ENCODE results near the gene NPHP3.

Gene NPHP3

DNA sequence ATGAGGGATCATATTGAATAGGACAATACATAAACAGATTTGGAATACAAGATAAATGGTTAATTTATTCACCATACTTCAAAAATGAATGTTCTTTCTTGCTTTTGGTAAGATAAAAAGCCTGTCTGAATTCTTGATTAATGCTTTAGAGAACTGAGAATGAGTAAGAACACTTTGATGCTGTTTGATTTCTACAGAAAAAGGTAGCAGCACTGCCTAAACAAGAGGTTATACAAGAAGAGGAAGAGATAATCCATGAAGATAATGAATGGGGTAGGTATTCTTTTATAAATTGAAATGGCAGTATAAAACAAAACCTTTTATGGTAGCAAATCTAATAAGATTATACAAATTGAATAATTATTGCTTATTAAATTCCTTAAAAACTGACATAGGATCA is 46.8 kb downstream of the NPHP3 start:
- Histone ChIP-seq H3K4me1 (ENCODE audit: control insufficient read depth, insufficient read depth, low read length) (no peaks in the 10 kb centered on the region), H3K4me3 (ENCODE audit: low read length) (no peak overlapping the region), H3K36me3 (ENCODE audit: control insufficient read depth, insufficient read depth, low read length) (peaks cover 8% of the 10 kb centered on the region), H3K9ac (ENCODE audit: low read length) (no peak overlapping the region), H3K27ac (ENCODE audit: low read depth, low read length) (no peak overlapping the region), H3K27me3 (ENCODE audit: control insufficient read depth, insufficient read depth, low read length) (no peaks in the 10 kb centered on the region)

DNA sequence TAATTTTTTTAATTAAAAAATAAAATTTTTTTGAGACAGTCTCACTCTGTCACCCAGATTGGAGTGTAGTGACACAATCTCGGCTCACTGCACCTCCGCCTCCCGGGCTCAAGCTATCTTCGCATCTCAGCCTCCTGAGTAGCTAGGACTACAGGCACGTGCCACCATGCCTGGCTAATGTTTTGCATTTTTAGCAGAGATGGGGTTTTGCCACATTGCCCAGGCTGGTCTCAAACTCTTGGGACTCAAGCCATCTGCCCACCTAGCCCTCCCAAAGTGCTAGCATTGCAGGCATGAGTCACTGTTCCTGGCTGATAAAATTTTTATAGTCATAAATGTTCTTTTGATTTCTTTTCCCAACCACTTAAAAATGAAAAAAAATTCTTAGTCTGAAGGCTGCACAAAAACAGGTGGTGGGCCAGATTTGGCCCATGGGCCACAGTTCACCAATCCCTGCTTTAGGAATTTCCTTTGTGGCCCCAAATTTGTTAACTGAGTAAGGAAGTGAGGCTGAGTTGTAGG is 52.9 kb downstream of the NPHP3 start:
- Histone ChIP-seq H3K9ac (ENCODE audit: low read length) (no peak overlapping the region), H3K4me1 (ENCODE audit: control insufficient read depth, insufficient read depth, low read length) (no peaks in the 10 kb centered on the region), H3K4me3 (ENCODE audit: low read length) (no peak overlapping the region), H3K27me3 (ENCODE audit: control insufficient read depth, insufficient read depth, low read length) (no peaks in the 10 kb centered on the region), H3K27ac (ENCODE audit: low read depth, low read length) (no peak overlapping the region), H3K36me3 (ENCODE audit: control insufficient read depth, insufficient read depth, low read length) (peaks cover 2% of the 10 kb centered on the region)

DNA sequence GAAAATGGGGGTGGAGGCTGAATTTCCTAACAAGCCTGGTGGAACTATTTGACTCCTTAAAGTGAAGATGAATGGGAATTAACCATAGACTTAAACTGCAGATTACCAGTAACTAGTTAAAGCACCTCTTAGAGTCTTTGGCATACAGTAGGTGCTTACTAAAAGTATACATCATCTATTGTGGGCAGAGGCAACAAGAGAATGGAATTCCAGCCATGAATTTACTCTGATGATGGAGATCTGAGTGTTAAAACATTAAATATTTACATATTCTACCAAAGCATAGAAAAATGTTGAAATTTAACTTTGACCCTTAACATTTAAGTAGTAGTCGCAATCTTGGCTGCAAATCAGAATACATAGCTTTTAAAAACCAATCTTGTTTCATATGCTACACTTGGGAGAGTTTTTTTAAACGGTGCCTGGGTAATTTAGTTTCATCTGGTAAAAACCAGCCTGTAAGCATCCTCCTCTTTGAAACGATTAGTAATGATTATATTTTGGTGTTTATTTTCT is 56.9 kb downstream of the NPHP3 start:
- Histone ChIP-seq H3K9ac (ENCODE audit: low read length) (no peak overlapping the region), H3K4me1 (ENCODE audit: control insufficient read depth, insufficient read depth, low read length) (peaks cover 3% of the 10 kb centered on the region), H3K4me3 (ENCODE audit: low read length) (no peak overlapping the region), H3K36me3 (ENCODE audit: control insufficient read depth, insufficient read depth, low read length) (no peaks in the 10 kb centered on the region), H3K27ac (ENCODE audit: low read depth, low read length) (no peak overlapping the region), H3K27me3 (ENCODE audit: control insufficient read depth, insufficient read depth, low read length) (no peaks in the 10 kb centered on the region)

DNA sequence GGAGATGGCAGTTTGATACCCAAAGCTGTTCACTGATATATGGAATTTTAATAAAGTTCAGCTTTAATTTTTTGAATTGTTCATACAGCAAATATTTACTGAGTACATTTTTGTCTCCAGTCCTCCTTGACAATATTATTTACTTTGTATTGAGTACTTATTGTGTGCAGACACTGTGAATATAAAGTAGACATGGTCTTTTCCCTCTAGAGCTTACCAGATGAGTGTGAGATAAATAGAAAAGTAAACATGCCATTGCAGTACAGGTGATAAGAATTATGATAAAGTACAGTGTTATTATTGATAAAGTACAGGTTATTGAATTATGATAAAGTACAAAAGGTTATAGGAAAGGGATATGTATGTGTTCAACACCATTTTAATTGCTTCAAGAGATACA is 60.0 kb downstream of the NPHP3 start:
- Histone ChIP-seq H3K4me3 (ENCODE audit: low read length) (no peak overlapping the region), H3K27me3 (ENCODE audit: control insufficient read depth, insufficient read depth, low read length) (no peaks in the 10 kb centered on the region), H3K27ac (ENCODE audit: low read depth, low read length) (no peak overlapping the region), H3K4me1 (ENCODE audit: control insufficient read depth, insufficient read depth, low read length) (peaks cover 5% of the 10 kb centered on the region), H3K9ac (ENCODE audit: low read length) (no peak overlapping the region), H3K36me3 (ENCODE audit: control insufficient read depth, insufficient read depth, low read length) (no peaks in the 10 kb centered on the region)

DNA sequence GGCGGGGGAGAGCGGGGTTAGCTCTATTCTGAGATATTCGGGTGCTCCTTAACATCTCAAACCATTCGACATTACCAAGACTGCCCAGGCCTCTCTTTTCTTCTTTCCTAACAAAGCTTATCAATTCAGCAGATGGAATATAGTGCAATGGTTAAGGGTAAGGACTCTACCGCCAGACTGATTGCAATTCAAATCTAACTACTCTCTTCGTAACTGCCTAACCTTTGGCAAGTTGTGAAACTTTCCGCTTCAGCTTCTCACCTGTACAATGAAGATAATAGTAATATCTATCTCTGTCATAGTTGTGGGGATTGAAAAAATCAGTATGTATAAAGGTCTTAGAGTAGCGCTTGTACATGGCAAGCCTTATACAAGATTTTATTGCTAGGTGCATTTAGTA is 61.1 kb downstream of the NPHP3 start:
- Histone ChIP-seq H3K36me3 (ENCODE audit: control insufficient read depth, insufficient read depth, low read length) (no peaks in the 10 kb centered on the region), H3K9ac (ENCODE audit: low read length) (no peak overlapping the region), H3K4me1 (ENCODE audit: control insufficient read depth, insufficient read depth, low read length) (peaks cover 5% of the 10 kb centered on the region), H3K27ac (ENCODE audit: low read depth, low read length) (peak overlapping the region; percentile 91), H3K4me3 (ENCODE audit: low read length) (peak overlapping the region; percentile 94), H3K27me3 (ENCODE audit: control insufficient read depth, insufficient read depth, low read length) (no peaks in the 10 kb centered on the region)

DNA sequence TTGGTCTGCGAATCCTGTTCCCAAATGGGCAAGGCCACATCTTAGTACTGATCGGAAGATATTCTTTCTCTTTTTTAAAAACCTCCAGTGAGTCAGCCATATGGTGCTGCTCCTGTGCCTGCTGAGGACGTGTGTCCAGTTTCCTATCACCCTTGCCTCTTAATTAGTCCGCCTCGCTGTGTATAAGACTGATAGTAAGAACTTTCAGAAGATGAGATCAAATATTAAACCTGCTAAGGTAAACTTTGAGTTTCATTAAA is 61.5 kb downstream of the NPHP3 start:
- Histone ChIP-seq H3K9ac (ENCODE audit: low read length) (peak overlapping the region; percentile 50), H3K27ac (ENCODE audit: low read depth, low read length) (peak overlapping the region; percentile 91), H3K27me3 (ENCODE audit: control insufficient read depth, insufficient read depth, low read length) (no peaks in the 10 kb centered on the region), H3K4me1 (ENCODE audit: control insufficient read depth, insufficient read depth, low read length) (peaks cover 5% of the 10 kb centered on the region), H3K4me3 (ENCODE audit: low read length) (peak overlapping the region; percentile 94), H3K36me3 (ENCODE audit: control insufficient read depth, insufficient read depth, low read length) (no peaks in the 10 kb centered on the region)

DNA sequence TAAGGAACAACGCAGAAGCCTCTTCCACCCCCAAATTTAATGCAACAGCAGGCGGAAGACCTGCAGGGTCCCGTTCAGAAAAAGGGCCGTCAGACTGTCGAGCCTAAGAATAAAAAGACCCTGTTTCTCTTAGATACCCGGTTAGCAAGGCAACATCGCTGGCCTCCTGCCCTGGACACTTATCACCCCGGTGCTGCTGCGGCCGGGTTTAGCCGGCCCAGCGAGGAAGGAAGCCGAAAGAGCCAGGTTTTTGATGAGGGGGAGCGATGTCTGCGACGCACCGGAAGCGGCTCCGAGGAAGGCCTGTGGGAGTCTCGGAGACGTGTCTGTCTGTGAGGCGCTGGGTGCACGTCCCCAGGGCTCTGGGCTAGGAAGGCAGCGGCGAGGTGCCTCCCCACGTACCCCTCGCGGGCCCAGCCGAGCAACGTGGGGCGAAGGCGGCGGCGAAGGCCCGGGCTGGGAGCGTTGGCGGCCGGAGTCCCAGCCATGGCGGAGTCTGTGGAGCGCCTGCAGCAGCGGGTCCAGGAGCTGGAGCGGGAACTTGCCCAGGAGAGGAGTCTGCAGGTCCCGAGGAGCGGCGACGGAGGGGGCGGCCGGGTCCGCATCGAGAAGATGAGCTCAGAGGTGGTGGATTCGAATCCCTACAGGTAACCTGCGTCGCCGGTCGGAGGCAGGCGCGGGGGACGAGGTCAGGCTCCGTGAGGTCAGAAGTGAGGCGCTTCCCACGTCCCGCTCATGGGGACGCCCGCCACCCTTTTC is 62.0 kb downstream of the NPHP3 start, which contains the start of gene UBA5:
Gene UBA5, plus strand, starts transcription at position 278 of the 759 bp plus-strand sequence. Its CDS starts 209 bp downstream, at position 487.
- H3K9ac ChIP-seq (ENCODE audit: low read length), result peak within 1 kb of the TSS; percentile 50
- H3K4me1 ChIP-seq (ENCODE audit: control insufficient read depth, insufficient read depth, low read length), result peaks cover 5% of the 10 kb centered on the region
- H3K27ac ChIP-seq (ENCODE audit: low read depth, low read length), result peak within 1 kb of the TSS; percentile 91
- no peaks in the 10 kb centered on the region for H3K36me3 ChIP-seq (ENCODE audit: control insufficient read depth, insufficient read depth, low read length)
- H3K4me3 ChIP-seq (ENCODE audit: low read length), result peak within 1 kb of the TSS; percentile 94
- no peaks in the 10 kb centered on the region for H3K27me3 ChIP-seq (ENCODE audit: control insufficient read depth, insufficient read depth, low read length)

DNA sequence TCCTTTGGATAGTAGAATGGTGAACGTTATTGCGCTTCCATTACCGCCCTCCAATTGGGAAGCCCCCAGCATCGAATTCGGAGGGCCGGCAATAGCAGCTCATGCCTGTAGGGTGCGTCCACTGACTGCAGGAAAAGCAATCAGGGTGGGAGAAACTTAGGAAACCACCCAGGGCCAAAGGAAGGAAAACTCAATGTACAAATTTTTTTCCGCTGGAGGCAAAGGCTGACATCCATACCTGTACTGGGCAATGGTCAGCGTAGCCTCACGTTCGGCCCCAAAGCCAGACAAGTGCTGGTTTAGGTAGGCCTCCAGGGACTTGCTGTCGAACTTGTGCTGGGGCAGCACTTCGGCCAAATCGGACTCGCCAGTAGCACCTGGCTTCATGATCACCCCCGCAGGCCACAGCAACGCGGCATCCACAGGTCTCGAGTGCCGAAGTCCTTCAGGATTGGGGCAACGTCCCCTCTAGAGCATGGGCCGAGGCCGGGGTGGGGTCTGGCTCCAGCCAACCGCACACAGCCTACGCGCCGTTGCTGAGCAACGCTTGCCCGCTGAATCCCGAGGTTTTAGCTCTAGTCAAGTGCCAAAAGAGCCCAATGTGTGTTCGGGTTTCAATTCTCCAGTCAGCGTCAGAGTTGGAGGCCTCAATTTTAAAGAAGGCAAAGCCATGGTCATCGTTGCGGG is 62.7 kb downstream of the NPHP3 start, which contains the start of gene ACAD11:
Gene ACAD11, minus strand, starts transcription at position 445 of the 687 bp plus-strand sequence. Its CDS starts 58 bp downstream, at position 387.
- Histone ChIP-seq H3K4me3 (ENCODE audit: low read length) (peak within 1 kb of the TSS; percentile 94), H3K9ac (ENCODE audit: low read length) (peak within 1 kb of the TSS; percentile 50), H3K27ac (ENCODE audit: low read depth, low read length) (peak within 1 kb of the TSS; percentile 91), H3K27me3 (ENCODE audit: control insufficient read depth, insufficient read depth, low read length) (no peaks in the 10 kb centered on the region), H3K4me1 (ENCODE audit: control insufficient read depth, insufficient read depth, low read length) (peaks cover 5% of the 10 kb centered on the region), H3K36me3 (ENCODE audit: control insufficient read depth, insufficient read depth, low read length) (no peaks in the 10 kb centered on the region)

DNA sequence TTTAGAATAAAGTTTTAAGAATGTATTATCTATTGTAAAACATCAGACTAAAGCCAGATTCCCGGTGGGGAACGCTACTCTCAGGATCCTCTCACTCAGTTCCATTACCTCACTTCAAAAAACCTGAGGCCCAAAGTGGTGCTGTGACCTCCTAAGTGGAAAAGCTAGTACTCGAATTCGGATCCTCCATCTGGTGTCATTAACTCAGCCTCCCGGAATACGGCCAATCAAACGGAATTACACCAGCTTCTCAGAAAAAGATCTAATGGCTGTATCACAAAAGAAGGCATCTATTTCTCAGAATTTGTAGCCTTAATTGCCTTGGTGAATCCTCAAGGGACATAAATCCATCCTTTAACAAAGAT is 63.2 kb downstream of the NPHP3 start:
- peaks cover 5% of the 10 kb centered on the region for H3K4me1 ChIP-seq (ENCODE audit: control insufficient read depth, insufficient read depth, low read length)

DNA sequence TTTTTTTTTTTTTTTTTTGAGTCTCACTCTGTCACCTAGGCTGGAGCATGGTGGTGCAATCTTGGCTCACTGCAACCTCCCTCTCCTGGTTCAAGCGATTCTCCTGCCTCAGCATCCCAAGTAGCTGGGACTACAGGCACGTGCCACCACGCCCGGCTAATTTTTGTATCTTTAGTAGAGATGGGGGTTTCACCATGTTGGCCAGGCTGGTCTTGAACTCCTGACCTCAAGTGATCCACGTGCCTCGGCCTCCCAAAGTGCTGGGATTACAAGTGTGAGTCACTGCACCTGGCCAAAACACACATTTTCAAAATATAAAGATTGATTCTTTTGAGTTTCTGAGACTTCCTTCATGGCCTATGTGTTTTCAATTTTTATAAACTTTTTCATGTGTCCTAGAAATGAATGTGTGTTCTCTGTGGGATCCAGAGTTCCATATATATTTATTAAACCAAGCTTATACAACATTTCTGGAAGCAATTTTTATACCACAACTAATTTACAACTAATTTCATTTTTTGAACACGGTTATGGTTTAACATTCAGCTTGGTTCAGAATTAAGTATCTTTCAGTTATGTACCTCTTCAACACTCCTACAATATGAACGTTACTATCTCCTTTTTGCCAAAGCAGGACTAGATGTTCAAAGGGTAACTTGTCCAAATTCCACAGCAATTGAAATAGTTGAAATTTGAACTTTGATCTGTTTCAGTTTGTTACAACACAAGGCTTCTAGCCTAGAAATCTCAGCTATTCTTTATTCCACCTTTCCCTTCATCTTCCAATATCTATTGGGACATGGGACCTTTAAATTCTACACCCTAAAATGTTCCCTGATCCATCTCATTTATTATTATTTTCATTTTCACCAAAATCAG is 64.1 kb downstream of the NPHP3 start:
- H3K27me3 ChIP-seq (ENCODE audit: control insufficient read depth, insufficient read depth, low read length), result no peaks in the 10 kb centered on the region
- H3K9ac ChIP-seq (ENCODE audit: low read length), result no peak overlapping the region
- H3K27ac ChIP-seq (ENCODE audit: low read depth, low read length), result no peak overlapping the region
- H3K4me1 ChIP-seq (ENCODE audit: control insufficient read depth, insufficient read depth, low read length), result peaks cover 5% of the 10 kb centered on the region
- peak overlapping the region; percentile 94 for H3K4me3 ChIP-seq (ENCODE audit: low read length)
- H3K36me3 ChIP-seq (ENCODE audit: control insufficient read depth, insufficient read depth, low read length), result no peaks in the 10 kb centered on the region

More for the DNA sequence above, 63.2 kb downstream of the NPHP3 start:
- H3K27me3 ChIP-seq (ENCODE audit: control insufficient read depth, insufficient read depth, low read length), result no peaks in the 10 kb centered on the region
- no peaks in the 10 kb centered on the region for H3K36me3 ChIP-seq (ENCODE audit: control insufficient read depth, insufficient read depth, low read length)
- peak overlapping the region; percentile 19 for H3K9ac ChIP-seq (ENCODE audit: low read length)
- H3K27ac ChIP-seq (ENCODE audit: low read depth, low read length), result peak overlapping the region; percentile 91
- H3K4me3 ChIP-seq (ENCODE audit: low read length), result peak overlapping the region; percentile 94

DNA sequence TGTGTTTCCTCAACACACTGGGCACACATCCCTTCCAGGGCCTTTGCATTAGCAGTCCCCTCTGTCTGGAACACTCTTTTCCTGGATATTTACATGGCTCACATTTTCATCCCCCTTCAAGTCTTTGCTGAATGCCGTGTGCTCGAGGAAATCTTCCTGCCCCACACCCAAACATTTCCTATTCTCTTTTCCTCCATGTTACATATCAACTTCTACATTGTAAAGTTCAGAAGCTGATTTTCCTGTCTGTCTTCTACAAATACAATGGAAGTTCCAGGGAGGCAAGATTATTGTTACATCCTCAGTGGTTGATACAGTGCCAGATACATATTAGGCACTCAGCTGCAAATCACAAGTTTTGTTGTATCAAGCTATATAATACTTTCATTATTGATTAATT is 66.7 kb downstream of the NPHP3 start:
- Histone ChIP-seq H3K27ac (ENCODE audit: low read depth, low read length) (no peak overlapping the region), H3K4me1 (ENCODE audit: control insufficient read depth, insufficient read depth, low read length) (peaks cover 2% of the 10 kb centered on the region), H3K9ac (ENCODE audit: low read length) (no peak overlapping the region), H3K4me3 (ENCODE audit: low read length) (no peak overlapping the region), H3K27me3 (ENCODE audit: control insufficient read depth, insufficient read depth, low read length) (no peaks in the 10 kb centered on the region), H3K36me3 (ENCODE audit: control insufficient read depth, insufficient read depth, low read length) (no peaks in the 10 kb centered on the region)

DNA sequence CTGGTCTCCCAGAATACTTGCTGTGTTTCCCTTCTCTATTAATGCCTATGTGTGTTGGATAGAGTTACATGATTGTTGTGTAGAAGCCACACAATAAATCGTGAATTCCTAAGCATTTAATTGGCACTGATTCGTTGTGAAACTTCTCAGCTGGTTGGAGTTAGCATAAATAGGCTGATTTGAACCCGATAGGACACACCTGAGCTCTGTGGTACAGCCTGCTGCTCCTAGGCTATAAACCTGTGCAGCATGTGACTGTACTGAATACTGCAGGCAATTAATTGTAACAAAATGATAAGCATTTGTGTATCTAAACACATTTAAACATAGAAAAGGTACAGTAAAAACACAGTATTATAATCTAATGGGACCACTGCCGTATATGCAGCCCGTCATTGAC is 67.5 kb downstream of the NPHP3 start:
- Histone ChIP-seq H3K9ac (ENCODE audit: low read length) (no peak overlapping the region), H3K4me1 (ENCODE audit: control insufficient read depth, insufficient read depth, low read length) (peaks cover 2% of the 10 kb centered on the region), H3K36me3 (ENCODE audit: control insufficient read depth, insufficient read depth, low read length) (no peaks in the 10 kb centered on the region), H3K27ac (ENCODE audit: low read depth, low read length) (no peak overlapping the region), H3K4me3 (ENCODE audit: low read length) (no peak overlapping the region), H3K27me3 (ENCODE audit: control insufficient read depth, insufficient read depth, low read length) (no peaks in the 10 kb centered on the region)

Data from rectal smooth muscle tissue (tissue), 1 donor.